ENCODE data around the gene CLMP.

- TF ChIP-seq CTCF (conservative IDR thresholded peaks at IDR 0.05; ENCODE audit: low read depth in 2 of 2), result no peak
- TF ChIP-seq STAT1 (IDR thresholded peaks at IDR 0.05; ENCODE audit: unreplicated experiment), result no peak
- TF ChIP-seq EZH2 (IDR thresholded peaks at IDR 0.05; ENCODE audit: low read depth, unreplicated experiment), result no peak
Measured at GRCh38 chr11:123148965-123149364, 46.1 kb downstream of the CLMP start.
